Right lobe of liver (tissue), 4 donors: ENCODE measurements around the gene NTHL1.

ENCODE experiments used
- CTCF ChIP-seq, 4 donors: fragments of 200-600 bp in 3 of 4; fragments of 450-650 bp in 1 of 4; IDR thresholded peaks; one replicate each; pipeline versions ENCODE4 v1.5.1 to v1.8.0; 2016 to 2022; ENCODE audit warnings: antibody characterized with exemption in 4 of 4, mild to moderate bottlenecking in 2 of 4
- POLR2A ChIP-seq: fragments of 450-650 bp; IDR thresholded peaks from one replicate; pipeline ENCODE4 v1.6.1; 2017; ENCODE audit warnings: antibody characterized with exemption, mild to moderate bottlenecking
- donor health status: DM: no; HTN: no; CAD: no.
- donor health status: DM: no; HTN: no; CAD: no.
- donor health status: DM: no; HTN: yes; CAD: no.

DNA sequence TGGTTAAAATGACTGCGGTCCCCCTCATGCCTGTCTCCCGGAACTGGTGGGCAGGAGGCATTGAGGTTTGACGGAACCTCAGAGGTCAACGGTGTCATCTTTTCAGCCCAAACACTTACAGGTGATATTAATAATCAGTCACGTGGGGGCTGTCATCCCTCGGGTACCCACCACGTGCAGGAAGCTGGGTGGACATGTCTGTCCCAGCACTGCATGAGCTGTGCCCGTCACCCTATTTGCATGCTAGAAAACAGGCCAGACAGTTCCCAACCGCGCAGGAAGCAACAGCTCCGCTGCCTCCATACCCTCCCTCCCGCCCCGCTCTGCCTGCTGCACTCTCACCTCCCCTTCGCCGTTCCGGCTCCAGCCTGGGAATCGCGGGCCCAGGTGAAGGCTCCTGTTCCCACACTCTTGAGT is 56.5 kb downstream of the NTHL1 start:
- TF ChIP-seq CTCF (IDR thresholded peaks at IDR 0.05): no peak
- no peak for TF ChIP-seq POLR2A
